Measurements from ENCODE around the gene RPS6KB2.
A peak's percentile ranks its signal among the peaks of the same experiment; 100 is the strongest.

Gene RPS6KB2

DNA sequence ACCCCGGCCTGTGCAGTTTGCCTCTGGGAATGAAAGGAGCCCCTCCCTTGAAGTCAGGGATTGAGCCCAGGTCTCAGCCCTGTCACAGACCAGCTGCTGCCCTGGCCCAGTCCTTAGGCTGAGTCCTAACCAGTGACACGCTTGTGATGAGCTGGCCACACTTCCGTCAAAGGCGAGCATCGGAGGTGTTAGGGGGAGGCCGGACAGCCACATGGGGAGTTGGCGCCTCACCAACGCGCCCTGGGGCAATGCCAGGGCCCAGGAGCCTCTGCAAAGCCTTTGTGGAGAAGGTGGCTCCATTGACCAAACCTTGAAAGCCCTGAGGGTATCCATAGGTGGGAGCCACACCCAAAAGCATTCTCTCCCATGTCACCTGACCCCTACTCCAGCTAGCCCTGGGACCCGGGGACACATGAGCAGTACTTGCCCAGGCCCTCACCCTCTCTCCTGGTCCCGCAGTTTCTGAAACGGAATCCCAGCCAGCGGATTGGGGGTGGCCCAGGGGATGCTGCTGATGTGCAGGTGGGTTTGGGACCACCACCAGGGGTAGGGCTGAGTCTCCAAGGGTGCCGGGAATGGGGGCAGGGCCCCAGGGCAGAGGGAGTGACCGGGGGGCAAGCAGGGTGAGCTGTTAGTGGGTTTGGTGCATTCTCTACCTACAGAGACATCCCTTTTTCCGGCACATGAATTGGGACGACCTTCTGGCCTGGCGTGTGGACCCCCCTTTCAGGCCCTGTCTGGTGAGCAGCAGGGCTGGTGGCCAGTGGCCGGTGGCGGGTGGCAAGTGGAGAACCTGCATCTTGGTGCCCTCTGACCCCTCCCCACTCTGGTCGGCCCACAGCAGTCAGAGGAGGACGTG lies 5.5 kb downstream of the RPS6KB2 start:
- no peak for DNase-seq (ENCODE audit: low spot score)

DNA sequence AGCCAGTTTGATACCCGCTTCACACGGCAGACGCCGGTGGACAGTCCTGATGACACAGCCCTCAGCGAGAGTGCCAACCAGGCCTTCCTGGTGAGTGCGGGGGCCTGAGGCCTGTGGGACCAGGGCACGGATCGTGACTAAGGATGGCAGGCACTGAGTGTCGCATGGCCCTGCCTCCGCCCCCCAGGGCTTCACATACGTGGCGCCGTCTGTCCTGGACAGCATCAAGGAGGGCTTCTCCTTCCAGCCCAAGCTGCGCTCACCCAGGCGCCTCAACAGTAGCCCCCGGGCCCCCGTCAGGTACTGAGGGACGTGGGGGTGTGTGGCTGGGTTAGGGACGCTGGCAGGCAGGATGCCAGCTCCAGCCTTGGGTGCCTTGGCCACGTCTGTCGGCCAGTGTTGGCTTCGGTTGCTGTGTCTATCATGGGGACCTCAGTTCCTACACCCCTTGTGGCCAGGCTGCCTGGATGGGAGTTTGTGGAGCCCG lies 6.1 kb downstream of the RPS6KB2 start:
- DNase-seq (ENCODE audit: low spot score): no peak
- TF ChIP-seq, protein P1, sequence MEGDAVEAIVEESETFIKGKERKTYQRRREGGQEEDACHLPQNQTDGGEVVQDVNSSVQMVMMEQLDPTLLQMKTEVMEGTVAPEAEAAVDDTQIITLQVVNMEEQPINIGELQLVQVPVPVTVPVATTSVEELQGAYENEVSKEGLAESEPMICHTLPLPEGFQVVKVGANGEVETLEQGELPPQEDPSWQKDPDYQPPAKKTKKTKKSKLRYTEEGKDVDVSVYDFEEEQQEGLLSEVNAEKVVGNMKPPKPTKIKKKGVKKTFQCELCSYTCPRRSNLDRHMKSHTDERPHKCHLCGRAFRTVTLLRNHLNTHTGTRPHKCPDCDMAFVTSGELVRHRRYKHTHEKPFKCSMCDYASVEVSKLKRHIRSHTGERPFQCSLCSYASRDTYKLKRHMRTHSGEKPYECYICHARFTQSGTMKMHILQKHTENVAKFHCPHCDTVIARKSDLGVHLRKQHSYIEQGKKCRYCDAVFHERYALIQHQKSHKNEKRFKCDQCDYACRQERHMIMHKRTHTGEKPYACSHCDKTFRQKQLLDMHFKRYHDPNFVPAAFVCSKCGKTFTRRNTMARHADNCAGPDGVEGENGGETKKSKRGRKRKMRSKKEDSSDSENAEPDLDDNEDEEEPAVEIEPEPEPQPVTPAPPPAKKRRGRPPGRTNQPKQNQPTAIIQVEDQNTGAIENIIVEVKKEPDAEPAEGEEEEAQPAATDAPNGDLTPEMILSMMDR (IDR thresholded peaks at IDR 0.05): no peak
- Histone ChIP-seq H3K4me3 (no peak overlapping the region), H3K27ac (no peak overlapping the region)

More for the DNA sequence above, 5.5 kb downstream of the RPS6KB2 start:
- TF ChIP-seq, protein P1 (IDR thresholded peaks at IDR 0.05): no peak
- Histone ChIP-seq H3K4me3 (no peak overlapping the region), H3K27ac (no peak overlapping the region)

DNA sequence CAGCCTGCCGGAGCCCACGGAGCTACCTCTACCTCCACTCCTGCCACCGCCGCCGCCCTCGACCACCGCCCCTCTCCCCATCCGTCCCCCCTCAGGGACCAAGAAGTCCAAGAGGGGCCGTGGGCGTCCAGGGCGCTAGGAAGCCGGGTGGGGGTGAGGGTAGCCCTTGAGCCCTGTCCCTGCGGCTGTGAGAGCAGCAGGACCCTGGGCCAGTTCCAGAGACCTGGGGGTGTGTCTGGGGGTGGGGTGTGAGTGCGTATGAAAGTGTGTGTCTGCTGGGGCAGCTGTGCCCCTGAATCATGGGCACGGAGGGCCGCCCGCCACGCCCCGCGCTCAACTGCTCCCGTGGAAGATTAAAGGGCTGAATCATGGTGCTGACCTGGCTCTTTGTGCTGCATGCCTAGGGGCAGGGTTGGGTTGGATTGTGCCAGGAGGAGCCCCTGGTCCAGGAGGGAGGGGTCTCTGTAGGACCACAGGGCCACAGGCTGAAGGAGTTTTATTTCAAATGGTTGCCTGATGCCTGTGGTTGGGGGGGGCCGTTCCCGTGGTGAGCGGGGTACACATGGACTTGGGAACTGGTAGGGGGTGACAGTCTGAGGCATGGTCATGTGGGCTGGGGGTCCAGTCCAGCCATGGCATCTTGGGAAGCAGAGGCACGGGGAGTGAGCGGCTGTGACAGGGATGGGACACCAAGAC lies 6.9 kb downstream of the RPS6KB2 start:
- no peak overlapping the region for H3K4me3 ChIP-seq
- TF ChIP-seq, protein P1 (IDR thresholded peaks at IDR 0.05): no peak
- no peak for DNase-seq (ENCODE audit: low spot score)
- H3K27ac ChIP-seq: peak overlapping the region in 1 of 2 donors; percentile 58

DNA sequence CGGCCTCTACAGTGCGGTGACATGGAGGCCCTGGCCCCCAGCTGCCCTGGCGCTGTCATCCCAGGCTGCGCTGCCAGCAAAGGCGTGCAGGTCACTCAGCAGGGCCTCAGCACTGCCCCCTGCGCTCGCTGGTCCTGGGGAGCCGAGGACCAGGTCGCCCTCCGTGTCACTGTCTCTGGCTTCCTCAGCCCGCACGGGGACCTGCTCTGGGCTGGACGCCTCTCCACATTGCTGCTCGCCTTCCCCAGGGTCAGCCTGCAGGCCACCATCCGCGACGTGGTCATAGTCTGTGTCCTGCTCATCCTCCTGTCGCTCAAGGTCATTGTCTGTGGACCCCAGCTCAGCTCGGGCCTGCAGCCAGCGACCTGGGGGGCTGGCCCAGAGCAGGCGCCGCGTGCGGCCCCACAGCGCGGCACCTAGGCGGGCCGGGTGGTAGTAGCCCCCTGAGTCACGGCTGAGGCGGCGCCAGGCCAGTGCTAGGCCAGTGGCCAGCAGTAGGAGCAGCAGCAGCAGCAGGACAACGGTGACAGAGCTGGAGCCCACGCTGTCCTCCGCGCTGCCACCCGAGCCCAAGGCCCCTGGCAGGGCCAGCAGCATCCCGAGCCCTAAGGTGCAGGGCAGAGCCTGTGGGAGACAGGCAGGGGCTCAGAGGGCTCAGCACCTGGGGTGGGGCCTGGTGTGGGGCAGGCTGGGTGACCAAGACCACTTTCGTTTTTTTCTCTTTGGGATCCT lies 7.6 kb downstream of the RPS6KB2 start:
- H3K27ac ChIP-seq: peak overlapping the region; percentile 25 to 58
- TF ChIP-seq, protein P1 (IDR thresholded peaks at IDR 0.05): no peak
- H3K4me3 ChIP-seq: no peak overlapping the region
- no peak for DNase-seq (ENCODE audit: low spot score)

DNA sequence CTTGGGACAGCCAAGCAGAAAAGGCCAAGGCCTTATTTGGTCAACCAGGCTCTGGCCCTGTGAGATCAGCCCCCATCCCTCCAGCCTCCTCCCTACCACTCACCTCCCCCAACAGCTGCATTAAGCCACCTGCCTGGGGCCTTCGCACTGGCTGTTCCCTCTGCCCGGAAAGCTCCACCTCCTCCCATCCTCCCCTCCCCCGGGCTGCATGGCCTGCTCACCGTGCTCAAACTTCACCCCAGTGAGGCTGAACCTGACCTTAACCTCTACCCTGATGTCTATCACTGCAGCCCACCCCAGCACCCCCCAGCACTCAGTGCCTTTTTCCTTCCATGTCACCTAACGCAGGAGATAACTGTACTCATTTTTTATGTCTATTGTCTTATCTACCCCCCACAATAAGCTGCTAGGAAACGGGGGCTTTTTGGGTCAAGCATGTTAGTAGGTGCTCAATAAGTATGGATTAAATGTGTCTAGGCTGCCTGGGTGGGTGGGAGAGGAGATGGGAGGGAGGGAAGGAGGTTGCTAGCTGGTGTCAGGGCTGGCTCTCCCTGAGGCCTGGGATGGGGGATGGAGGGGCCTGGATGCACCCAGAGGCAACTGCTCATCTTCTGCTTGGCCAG lies 8.3 kb downstream of the RPS6KB2 start:
- peak overlapping the region; percentile 28 for H3K4me3 ChIP-seq
- no peak for DNase-seq (ENCODE audit: low spot score)

More for the DNA sequence above, 8.3 kb downstream of the RPS6KB2 start:
- peak overlapping the region in 1 of 2 donors; percentile 58 for H3K27ac ChIP-seq
- TF ChIP-seq, protein P1 (IDR thresholded peaks at IDR 0.05): no peak

Data from coronary artery (tissue), 2 donors.